ENCODE measurements around the gene SIPA1L3. TPM values are rescaled to one million over a fixed set of nuclear protein-coding genes. Genes with fewer than 3 reads are reported as not detected.

SIPA1L3 gene
- total RNA-seq, 1 donor from 2014 or later = 66.7 TPM

GRCh38 chr19:38003438-38004185, 96.6 kb downstream of the SIPA1L3 start:
- no peak for TF ChIP-seq CTCF (conservative IDR thresholded peaks at IDR 0.05; ENCODE audit: low read depth, low read length)
- DNase-seq (ENCODE audit: low read depth) = peak; percentile 90
- peak overlapping the region; percentile 39 for H3K4me3 ChIP-seq (ENCODE audit: low read depth, low read length)

DNA sequence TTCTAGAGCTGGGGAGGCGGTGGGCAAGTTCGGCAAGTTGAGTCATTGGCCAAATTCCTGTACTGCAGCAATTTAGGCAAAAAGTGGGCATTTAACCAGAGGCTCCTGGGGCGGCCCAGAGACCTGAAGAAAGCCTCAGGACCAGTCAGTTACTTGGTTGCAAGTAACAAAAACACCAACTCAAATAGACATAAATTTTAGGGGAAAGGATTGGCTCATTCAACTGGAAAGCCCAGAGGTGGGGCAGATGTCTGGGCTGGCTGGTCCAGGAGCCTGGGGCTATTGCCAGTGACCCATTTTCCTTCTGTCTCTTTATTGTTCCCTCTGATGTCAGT, 97.1 kb downstream of the SIPA1L3 start:
- TF ChIP-seq CTCF (conservative IDR thresholded peaks at IDR 0.05; ENCODE audit: low read depth, low read length) = no peak
- no peak for DNase-seq (ENCODE audit: low read depth)
- H3K4me3 ChIP-seq (ENCODE audit: low read depth, low read length) = peak overlapping the region; percentile 39

- peak overlapping the region; percentile 39 for H3K4me3 ChIP-seq (ENCODE audit: low read depth, low read length)
- TF ChIP-seq CTCF (conservative IDR thresholded peaks at IDR 0.05; ENCODE audit: low read depth, low read length) = no peak
These were observed 97.7 kb downstream of the SIPA1L3 start for GRCh38 chr19:38004521-38005223.

DNA sequence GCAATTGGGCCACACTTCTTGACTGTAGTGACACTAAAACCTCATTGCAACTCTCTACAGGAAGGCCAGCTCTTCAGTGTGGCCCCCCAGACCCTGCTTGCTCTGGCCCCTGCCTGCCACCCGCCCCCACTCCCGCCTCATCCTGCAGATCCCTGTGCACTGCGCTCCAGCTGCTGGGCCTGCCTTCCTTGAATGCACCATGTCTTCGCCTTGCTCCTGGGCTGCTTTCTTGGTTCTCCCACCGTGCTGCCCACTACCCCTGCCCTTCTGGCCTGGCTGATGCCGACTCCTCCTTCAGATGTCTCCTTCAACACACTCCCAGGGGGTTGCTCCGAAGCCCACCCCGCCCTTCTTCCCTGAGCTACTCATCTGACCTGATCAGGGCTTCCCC, 98.2 kb downstream of the SIPA1L3 start:
- no peak overlapping the region for H3K4me3 ChIP-seq (ENCODE audit: low read depth, low read length)
- DNase-seq (ENCODE audit: low read depth) = no peak
- TF ChIP-seq CTCF (conservative IDR thresholded peaks at IDR 0.05; ENCODE audit: low read depth, low read length) = no peak

More at GRCh38 chr19:38004521-38005223, 97.7 kb downstream of the SIPA1L3 start:
- peak; percentile 92 for DNase-seq (ENCODE audit: low read depth)

DNA sequence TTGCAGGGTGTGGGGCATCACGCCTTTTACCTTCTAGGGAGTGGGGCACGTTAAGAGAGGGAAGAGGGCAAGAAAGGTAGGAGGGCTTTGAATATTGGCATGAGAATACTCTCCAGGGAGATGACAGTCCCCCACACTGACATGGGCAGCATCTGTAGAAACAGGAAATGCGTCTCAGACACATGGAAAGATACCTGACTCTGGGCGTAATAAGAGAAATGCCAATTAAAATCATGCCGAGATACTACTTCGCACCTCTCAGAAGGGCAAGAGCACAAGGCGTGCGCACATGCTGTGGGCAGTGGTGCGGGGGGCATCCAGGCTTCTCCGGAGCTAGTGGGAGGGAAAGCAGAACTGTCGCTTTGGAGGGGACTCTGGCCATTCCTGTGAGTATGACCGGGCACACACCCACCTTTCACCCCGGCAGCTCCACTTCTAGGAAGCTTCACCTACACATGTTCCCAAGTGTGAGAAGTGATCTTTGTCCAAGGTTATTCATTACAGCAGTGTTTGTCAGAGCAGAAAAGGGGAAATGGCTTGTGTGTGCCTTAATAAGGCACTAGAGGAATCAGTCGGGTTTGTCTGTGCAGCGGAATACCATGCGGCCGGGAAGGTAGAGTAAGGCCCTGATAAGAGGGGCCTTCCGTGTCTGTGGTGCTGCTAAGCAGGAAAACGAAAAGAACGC, 99.5 kb downstream of the SIPA1L3 start:
- TF ChIP-seq CTCF (conservative IDR thresholded peaks at IDR 0.05; ENCODE audit: low read depth, low read length) = no peak
- no peak overlapping the region for H3K4me3 ChIP-seq (ENCODE audit: low read depth, low read length)
- no peak for DNase-seq (ENCODE audit: low read depth)

GRCh38 chr19:38009650-38010242, 102.7 kb downstream of the SIPA1L3 start:
- no peak for DNase-seq (ENCODE audit: low read depth)
- no peak for TF ChIP-seq CTCF (conservative IDR thresholded peaks at IDR 0.05; ENCODE audit: low read depth, low read length)

More at GRCh38 chr19:38009650-38010242, 102.7 kb downstream of the SIPA1L3 start:
- H3K4me3 ChIP-seq (ENCODE audit: low read depth, low read length) = no peak overlapping the region

Data from epithelial cell of proximal tubule (primary cell).